ENCODE results near the gene TAF11L14.
"Not testable (repeated sequence)": the region's sequence is repeated elsewhere in the genome, so short reads cannot be mapped to it uniquely, and the experiment has no call there.

GRCh38 chr5:17590860-17591259 lies 43.4 kb upstream of the TAF11L14 start, which contains the start of gene TAF11L8:
- TF ChIP-seq EP300, CTCF, POLR2A (IDR thresholded peaks at IDR 0.05): not testable (repeated sequence)
